Prostate gland (tissue), 2 donors: ENCODE measurements around the gene FIBP. TPM values are rescaled to one million over a fixed set of nuclear protein-coding genes. Genes with fewer than 3 reads are reported as not detected.
"Not testable (repeated sequence)": the region's sequence is repeated elsewhere in the genome, so short reads cannot be mapped to it uniquely, and the experiment has no call there.

Source experiments
- DNase-seq: peaks from one replicate; pipeline ENCODE4 v3.0.0-alpha.2; 2019; ENCODE audit warnings: low spot score
- H3K27ac ChIP-seq, 2 donors: fragments of 200-600 bp; sonication (generic); 2 replicates each; pipeline ENCODE4 v1.5.1; 2017 to 2019
- H3K27me3 ChIP-seq: fragments of 200-600 bp; sonication (generic); replicated peaks from 2 replicates; pipeline ENCODE4 v1.5.1; 2019; ENCODE audit not compliant: insufficient read depth
- H3K36me3 ChIP-seq, 2 donors: fragments of 200-600 bp; sonication (generic); 1 replicate in 1 of 2; 2 replicates in 1 of 2; pipeline versions ENCODE4 v1.5.1 to v1.8.1; 2017 to 2019
- H3K4me1 ChIP-seq: fragments of 200-600 bp; sonication (generic); replicated peaks from 2 replicates; pipeline ENCODE4 v1.5.1; 2019
- H3K4me3 ChIP-seq, 2 donors: fragments of 200-600 bp; sonication (generic); 2 replicates each; pipeline ENCODE4 v1.5.1; 2017 to 2019
- H3K9me3 ChIP-seq: fragments of 200-600 bp; sonication (generic); 2 replicates; pipeline ENCODE4 v1.5.1; 2017
- CTCF ChIP-seq, 4 experiments: fragments of 200-600 bp in 2 of 4; fragments of 450-650 bp in 2 of 4; sonication (generic) in 2 of 4; IDR thresholded peaks; 1 replicate in 3 of 4; 2 replicates in 1 of 4; pipeline ENCODE4 v1.5.1; 2016 to 2019; ENCODE audit warnings: antibody characterized with exemption in 4 of 4, mild to moderate bottlenecking in 2 of 4, moderate library complexity in 2 of 4
- POLR2A ChIP-seq: fragments of 450-650 bp; IDR thresholded peaks from one replicate; pipeline ENCODE4 v1.6.1; 2016; ENCODE audit warnings: antibody characterized with exemption, mild to moderate bottlenecking
- POLR2AphosphoS5 ChIP-seq: sonication (generic); formaldehyde crosslinking; IDR thresholded peaks from one replicate; pipeline ENCODE4 v1.6.1; 2017; ENCODE audit warnings: antibody characterized with exemption
- WGBS: methylation state at CpG from one replicate; pipeline ENCODE4 v1.1.5; 2018; 5-methylcytosine and 5-hydroxymethylcytosine counted together
- intact Hi-C: fragments of 100-400 bp; cut with DNase I; formaldehyde crosslinking; loops from one replicate; pipeline ENCODE4 v1.14.2; 2022
- total RNA-seq, 2 donors: library from RNA; depleted of rRNA; stranded (reverse); fragments of >200 nt; gene quantifications; one replicate each; pipeline ENCODE4 v1.1.0, GENCODE V29; 2016

The FIBP gene
- total RNA-seq, 2 donors from 2014 or later, result 87.7 to 151 TPM

DNA sequence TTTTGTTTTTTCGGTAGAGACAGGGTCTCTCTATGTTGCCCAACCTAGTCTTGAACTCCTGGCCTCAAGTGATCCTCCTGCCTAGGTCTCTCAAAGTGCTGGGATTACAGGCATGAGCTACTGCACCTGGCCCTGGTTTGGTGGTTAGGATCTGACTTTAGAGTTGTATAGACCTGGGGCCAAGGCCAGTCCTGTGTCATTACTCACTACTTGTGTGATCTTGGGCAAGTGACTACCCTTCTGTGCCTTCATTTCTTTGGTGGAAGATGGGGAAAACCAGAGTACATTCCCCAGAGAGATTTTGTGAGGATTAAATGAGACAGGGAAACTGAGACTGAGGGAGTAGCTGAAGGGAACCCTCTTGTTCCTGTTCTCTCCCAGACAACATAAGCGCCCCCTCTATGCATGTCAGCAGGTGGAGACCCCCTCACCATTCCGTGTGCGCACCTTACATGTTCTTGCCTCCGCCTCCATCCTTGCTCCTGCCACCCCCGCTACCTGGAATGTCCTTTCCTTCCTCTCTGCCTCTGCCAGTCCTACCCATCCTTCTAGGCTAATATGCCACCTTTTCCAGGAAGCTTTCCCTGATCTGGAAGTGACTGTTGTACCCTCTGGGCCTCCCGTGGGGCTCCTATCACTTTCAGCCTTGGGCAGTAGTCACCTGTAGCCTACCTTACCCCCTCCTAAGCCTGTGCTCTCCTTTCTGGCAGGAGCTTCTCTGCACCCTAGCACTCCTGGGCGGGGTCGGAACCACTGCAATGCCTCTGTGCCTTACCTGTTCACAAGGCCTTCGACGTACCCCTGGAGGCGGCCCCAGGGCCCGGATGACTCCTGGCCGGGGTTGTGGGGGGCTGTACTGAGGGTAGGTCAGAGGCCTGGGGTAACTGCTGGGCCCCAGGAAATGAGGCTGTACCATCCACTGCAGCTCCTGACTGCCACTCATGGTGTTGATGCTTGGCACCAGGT is 8.0 kb upstream of the FIBP start:
- 88% methylated on average over 14 of the region's 14 CpGs for WGBS
- H3K9me3 ChIP-seq, result no peaks in the 10 kb centered on the region
- no peaks in the 10 kb centered on the region for H3K36me3 ChIP-seq
- no peak overlapping the region for H3K4me3 ChIP-seq
- no peaks in the 10 kb centered on the region for H3K27me3 ChIP-seq
- no peak for DNase-seq
- no peak for TF ChIP-seq POLR2A
- no peak for TF ChIP-seq CTCF (IDR thresholded peaks at IDR 0.05)
- no peak for TF ChIP-seq POLR2AphosphoS5
- H3K27ac ChIP-seq, result no peak overlapping the region
- peaks cover 7% of the 10 kb centered on the region for H3K4me1 ChIP-seq
- intact Hi-C loops, result no loop called here

DNA sequence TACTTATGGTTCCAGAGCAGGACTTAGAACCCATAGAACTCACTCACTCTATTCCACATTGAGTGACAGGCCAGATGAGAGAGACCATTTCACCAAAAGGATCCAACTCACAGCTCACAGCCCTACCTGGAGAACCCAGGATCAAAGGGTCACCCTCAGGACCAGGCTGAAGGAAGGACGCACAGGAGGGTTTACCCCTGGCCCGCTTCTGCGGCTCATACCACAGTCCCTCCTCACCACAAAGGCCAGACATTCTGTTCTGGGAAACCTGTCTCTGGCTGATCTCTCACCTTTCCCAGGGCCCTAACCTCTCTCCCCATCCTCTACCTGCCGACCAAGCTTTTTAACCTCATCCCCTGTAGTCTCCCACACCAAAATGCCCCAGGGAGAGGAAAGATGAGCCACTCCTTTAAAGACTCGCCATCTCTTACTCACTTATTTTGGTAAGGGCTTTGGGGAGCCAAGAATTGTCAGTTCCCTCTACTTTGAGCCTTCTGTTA is 7.3 kb upstream of the FIBP start:
- 93% methylated on average over 5 of the region's 5 CpGs for WGBS
- Histone ChIP-seq H3K4me1 (peaks cover 10% of the 10 kb centered on the region), H3K4me3 (no peak overlapping the region), H3K9me3 (no peaks in the 10 kb centered on the region), H3K27me3 (no peaks in the 10 kb centered on the region), H3K27ac (no peak overlapping the region), H3K36me3 (no peaks in the 10 kb centered on the region)
- DNase-seq, result no peak
- no peak for TF ChIP-seq POLR2AphosphoS5
- TF ChIP-seq CTCF (IDR thresholded peaks at IDR 0.05), result no peak
- intact Hi-C loops, result no loop called here

- Histone ChIP-seq H3K36me3 (no peaks in the 10 kb centered on the region), H3K4me1 (peaks cover 10% of the 10 kb centered on the region), H3K27me3 (no peaks in the 10 kb centered on the region), H3K9me3 (no peaks in the 10 kb centered on the region), H3K27ac (peak overlapping the region; percentile 50 to 61), H3K4me3 (no peak overlapping the region)
- DNase-seq, result no peak
- intact Hi-C loops, result no loop called here
- 82% methylated on average over 16 of the region's 16 CpGs for WGBS
- no peak for TF ChIP-seq POLR2AphosphoS5
- no peak for TF ChIP-seq POLR2A
- no peak for TF ChIP-seq CTCF (IDR thresholded peaks at IDR 0.05)
Observed at GRCh38 chr11:65894034-65894591, 5.8 kb upstream of the FIBP start.

- H3K9me3 ChIP-seq, result no peaks in the 10 kb centered on the region
- H3K27me3 ChIP-seq, result no peaks in the 10 kb centered on the region
- WGBS, result 77% methylated on average over 10 of the region's 10 CpGs
- TF ChIP-seq CTCF (IDR thresholded peaks at IDR 0.05) (no peak), POLR2AphosphoS5 (no peak), POLR2A (no peak)
- no peaks in the 10 kb centered on the region for H3K36me3 ChIP-seq
- DNase-seq, result no peak
- intact Hi-C loops, result no loop called here
- H3K4me3 ChIP-seq, result no peak overlapping the region
- H3K27ac ChIP-seq, result peak overlapping the region in 1 of 2 donors; percentile 50
- H3K4me1 ChIP-seq, result peaks cover 11% of the 10 kb centered on the region
Observed at GRCh38 chr11:65892661-65893317, 4.5 kb upstream of the FIBP start.

GRCh38 chr11:65892137-65892540 is 3.9 kb upstream of the FIBP start:
- peaks cover 17% of the 10 kb centered on the region for H3K4me1 ChIP-seq
- H3K4me3 ChIP-seq, result peak overlapping the region in 1 of 2 donors; percentile 73
- WGBS, result 65% methylated on average over 5 of the region's 5 CpGs
- DNase-seq, H3K27me3 ChIP-seq, intact Hi-C loops, H3K9me3 ChIP-seq, H3K36me3 ChIP-seq: not testable (repeated sequence)
- peak overlapping the region; percentile 89 to 93 for H3K27ac ChIP-seq
